Activated naive CD4-positive, alpha-beta T cell treated with anti-CD3 and anti-CD28 coated beads, Interleukin-2, amount 50 U/mL, for 16 hours (primary cell): Measurements from ENCODE around the gene CLK2.
"Not testable (repeated sequence)": the region's sequence is repeated elsewhere in the genome, so short reads cannot be mapped to it uniquely, and the experiment has no call there.

Experiments used
- DNase-seq: peaks from one replicate; pipeline ENCODE4 v3.0.0-alpha.2; 2020

CLK2 gene

DNA sequence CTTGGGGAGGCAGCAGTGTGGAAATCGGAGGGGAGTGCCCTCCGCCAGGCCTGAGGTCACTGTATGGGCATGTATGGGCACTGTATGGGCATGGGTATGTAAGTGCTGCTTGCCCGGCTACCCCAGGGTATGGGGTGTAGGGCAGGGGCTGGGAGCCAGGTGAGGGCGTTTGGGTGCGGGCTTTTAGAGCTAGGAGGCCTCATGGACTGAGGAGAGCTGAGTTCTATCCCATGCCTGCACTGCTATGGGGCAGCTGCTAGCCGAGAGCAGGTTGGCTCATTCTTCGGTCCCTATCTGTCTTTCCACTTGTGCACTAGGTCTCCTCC is 22.6 kb upstream of the CLK2 start:
- no peak for DNase-seq

DNA sequence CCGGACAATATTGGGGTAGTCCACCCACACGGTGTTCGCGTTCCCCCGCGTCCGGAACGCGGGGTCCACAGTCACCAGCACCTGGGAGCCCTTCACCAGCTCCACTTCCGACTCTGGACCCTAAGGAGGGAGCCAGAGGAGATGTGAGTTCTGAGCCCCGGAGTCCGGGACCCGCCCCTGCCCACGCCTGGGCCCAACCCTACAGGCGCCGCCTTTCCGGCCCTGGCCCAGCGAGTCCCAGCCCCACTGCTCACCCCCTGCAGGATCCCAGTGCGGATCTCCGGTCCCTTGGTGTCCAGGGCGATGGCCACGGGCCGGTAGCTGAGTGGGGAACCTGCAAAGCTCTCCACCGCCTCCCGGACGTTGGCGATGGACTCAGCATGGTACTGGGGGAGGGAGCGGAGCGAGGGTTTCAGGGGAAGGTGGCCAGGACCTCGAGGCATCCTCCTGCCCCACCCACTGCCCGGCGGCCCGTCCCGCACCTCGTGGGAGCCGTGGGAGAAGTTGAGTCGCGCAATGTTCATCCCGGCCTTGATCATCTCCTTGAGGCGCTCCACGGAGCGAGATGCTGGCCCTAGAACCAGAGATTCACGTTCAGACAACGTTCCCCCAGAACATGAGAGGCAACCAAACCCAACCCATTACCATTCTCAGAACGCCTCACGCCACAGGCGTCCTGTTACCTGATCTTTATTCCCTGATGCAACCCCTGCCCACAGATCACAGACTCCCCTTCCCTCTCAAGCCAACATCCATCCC is 22.1 kb upstream of the CLK2 start:
- no peak for DNase-seq

DNA sequence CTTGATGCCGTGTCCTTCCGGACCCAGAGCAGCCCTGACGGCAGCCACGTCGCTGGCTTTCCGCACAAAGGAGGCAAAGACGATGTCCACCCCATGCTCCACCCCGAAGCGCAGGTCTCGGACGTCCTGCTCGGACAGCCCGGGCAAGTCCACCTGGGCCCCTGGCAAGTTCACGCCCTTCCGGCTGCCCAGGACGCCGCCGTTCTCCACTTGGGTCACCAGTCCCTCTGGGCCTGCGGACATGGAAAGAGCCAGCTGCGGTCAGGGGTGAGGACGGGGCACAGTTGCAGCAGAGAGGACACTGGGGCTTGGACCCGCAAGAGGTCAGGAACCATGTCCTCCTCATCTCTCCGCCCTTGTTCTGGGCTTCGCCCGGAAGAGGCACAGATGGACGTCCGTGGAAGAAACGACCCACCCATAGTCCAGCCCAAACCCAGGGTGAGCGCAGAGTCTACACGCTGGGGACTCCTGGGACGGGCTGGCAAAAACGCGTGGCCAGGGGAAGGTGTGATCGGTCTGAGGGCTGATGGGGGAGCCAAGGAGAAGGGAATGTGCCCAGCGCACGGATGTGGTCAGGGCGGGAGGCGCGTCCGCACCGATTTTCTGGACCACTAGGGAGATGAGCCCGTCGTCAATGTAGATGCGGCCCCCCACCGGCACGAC is 21.3 kb upstream of the CLK2 start:
- DNase-seq, result no peak

DNA sequence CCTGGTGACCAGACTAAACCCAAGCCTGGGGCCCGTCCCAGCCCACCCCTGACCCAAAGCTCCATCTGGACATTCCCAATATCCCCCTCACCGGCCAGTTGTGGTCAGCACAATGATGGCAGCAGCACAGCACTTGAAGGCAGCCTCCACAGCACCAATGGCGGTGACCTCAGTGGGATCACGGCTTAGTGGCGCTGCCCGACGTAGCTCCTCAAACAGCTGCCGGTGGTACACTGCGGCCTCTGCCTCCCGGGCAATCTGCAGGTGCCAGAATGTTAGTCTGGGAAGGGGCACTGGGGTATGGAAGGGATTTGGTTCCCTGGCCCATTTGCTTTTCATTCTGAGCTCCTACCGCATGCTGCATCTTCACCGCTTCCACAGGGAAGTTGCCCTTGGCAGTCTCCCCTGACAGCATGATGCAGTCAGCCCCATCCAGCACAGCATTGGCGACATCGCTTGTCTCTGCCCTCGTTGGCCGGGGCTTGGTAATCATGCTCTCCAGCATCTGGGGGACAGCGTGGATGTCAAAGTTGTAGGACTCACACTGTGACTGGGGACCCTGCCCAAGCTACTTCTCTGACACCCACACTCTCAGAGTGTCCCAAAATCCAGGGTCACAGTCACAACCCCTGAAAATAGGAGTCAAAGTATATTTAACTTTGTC is 19.9 kb upstream of the CLK2 start:
- no peak for DNase-seq

DNA sequence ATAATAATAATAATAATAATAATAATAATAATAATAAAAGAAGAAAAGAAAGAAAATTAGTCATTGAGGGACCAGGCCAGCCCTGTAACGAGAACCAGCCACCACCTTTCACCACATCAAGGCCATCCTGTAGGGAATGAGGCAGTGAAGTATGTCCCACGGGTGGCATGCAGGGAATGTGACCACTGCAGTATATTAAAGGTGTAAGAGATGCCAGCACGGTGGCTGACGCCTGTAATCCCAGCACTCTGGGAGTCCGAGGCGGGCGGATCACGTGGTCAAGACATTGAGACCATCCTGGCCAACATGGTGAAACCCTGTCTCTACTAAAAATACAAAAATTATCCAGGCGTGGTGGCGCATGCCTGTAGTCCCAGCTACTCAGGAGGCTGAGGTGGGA is 17.7 kb upstream of the CLK2 start:
- not testable (repeated sequence) for DNase-seq

DNA sequence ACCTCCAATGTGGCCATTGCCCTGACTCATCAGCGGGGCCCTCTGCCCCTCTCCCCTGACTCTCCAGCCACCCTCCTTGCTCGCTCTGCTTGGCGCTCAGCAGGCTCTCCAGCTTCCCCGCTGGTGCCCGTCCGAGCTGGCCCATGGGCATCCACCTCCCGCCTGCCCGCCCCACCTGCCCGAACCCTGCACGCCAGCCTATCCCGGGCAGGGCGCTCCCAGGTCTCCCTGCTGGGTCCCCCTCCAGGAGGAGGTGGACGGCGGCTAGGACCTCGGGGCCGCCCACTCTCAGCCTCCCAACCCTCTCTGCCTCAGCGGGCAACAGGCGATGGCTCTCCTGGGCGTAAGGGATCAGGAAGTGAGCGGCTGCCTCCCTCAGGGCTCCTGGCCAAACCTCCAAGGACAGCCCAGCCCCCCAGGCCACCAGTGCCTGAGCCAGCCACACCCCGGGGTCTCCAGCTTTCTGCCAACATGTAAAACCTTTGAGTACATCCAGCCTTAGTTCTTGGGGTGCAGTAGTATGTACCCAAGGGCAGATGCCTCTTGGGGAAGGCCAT is 14.8 kb upstream of the CLK2 start:
- no peak for DNase-seq

DNA sequence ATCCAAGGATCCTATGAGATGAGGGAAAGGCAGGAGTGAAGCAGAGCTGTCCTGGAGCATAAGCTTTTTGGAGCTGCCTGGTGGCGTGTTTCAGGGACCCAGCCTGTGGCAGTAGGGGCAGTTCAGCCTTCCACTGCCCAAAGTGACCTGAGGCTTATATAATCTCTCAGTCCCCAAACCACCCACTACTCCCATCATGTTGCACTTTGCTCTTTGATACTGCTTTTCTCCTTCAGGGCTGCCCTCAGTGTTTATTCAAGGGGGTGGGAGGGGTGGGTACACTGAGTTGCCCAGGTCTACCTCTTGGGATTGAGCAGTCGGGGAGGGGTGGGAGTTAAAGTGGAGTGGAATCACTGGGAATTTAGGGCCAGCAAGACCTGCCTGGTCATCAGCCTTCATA is 13.2 kb upstream of the CLK2 start:
- no peak for DNase-seq

DNA sequence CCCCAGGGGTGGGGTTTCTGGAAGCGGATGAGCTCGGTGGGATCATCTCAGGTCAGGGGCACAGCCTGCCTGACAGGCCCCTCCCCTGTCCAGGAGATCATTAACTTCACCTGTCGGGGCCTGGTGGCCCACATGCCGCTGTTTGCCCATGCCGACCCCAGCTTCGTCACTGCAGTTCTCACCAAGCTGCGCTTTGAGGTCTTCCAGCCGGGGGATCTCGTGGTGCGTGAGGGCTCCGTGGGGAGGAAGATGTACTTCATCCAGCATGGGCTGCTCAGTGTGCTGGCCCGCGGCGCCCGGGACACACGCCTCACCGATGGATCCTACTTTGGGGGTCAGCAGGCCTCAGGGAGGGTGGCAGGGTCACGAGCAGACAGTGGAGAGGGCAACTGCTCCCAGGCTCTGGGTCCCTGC is 12.3 kb upstream of the CLK2 start:
- no peak for DNase-seq

DNA sequence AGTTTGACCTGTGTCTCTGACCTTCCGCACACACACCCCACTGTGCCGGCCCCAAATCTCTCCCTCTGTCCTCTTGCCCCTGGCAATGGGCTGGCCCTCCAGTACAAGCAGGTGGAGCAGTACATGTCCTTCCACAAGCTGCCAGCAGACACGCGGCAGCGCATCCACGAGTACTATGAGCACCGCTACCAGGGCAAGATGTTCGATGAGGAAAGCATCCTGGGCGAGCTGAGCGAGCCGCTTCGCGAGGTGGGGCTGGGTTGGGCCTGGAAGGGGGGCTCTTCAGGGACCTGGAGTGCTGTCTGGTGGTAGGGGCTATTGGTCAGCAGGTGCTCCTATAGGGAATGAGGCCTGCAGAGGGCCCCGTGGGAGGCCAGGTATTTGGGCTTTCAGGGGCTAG is 11.8 kb upstream of the CLK2 start:
- no peak for DNase-seq

DNA sequence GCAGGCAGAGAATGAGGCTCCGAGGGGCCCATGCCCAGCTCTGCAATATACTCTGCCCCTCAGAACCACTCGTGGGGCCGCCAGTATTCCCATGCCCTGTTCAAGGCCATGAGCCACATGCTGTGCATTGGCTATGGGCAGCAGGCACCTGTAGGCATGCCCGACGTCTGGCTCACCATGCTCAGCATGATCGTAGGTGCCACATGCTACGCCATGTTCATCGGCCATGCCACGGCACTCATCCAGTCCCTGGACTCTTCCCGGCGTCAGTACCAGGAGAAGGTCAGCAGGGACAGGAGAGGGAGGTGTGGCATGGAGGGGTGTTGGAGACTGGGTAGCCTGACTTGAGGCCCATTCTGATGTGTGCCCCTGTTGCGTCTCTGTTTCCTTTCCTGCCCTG is 11.2 kb upstream of the CLK2 start:
- no peak for DNase-seq

DNA sequence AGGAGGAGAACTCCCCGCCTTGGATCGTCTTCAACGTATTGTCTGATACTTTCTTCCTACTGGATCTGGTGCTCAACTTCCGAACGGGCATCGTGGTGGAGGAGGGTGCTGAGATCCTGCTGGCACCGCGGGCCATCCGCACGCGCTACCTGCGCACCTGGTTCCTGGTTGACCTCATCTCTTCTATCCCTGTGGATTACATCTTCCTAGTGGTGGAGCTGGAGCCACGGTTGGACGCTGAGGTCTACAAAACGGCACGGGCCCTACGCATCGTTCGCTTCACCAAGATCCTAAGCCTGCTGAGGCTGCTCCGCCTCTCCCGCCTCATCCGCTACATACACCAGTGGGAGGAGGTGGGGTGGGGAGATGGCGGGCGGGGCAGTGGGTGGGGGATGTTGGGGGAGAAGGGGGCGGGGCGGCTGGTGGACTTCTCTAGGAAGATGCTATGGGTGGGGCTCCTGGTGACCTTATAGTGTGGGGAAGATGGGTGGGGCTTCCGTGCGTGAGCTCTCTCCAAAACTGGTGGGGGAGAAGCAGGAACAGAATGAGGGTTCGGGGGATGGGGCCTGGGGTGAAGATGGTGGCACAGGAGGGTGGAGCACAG is 9.3 kb upstream of the CLK2 start:
- no peak for DNase-seq

DNA sequence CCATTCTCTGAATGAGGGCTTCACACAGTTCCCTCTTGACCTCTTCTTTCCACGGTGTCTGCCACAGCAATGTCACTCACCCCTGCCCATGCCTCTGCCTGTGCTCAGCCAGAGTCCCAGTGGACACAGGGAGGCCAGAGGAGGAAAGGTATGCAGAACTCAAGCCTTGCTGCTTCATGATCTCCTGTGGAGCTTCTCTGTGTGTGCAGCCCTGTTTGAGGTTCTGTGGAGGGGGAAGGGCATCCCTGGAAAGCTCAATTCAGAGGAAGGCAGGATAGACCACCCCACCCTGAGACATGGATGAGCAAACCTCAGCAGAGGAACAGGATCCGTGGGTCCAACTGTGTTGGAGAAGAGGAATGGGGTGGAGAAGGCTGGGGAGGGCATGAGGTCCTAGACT is 6.0 kb upstream of the CLK2 start:
- no peak for DNase-seq

DNA sequence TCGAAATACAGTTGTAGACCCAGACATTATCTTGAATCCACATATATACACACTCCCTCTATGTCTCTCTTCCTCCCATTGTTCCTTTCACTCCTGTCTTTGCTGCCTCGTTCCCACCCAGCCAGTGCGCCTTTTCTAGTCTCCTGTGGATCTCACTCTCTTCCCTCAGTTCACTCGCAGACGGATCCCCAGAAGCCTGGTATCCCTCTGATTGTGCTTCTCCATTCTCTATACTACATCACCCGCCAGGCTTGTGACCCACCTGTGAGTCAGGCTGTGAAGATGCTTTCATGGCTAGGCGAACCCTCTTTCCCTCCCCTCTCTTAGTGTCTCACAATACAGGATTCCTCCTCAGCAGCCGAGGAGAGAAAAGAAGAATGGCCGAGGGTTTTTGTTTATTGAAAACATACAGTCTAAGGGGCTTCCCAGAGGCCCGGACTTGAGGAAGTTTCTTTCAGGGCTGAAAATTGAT is 5.4 kb upstream of the CLK2 start:
- no peak for DNase-seq

DNA sequence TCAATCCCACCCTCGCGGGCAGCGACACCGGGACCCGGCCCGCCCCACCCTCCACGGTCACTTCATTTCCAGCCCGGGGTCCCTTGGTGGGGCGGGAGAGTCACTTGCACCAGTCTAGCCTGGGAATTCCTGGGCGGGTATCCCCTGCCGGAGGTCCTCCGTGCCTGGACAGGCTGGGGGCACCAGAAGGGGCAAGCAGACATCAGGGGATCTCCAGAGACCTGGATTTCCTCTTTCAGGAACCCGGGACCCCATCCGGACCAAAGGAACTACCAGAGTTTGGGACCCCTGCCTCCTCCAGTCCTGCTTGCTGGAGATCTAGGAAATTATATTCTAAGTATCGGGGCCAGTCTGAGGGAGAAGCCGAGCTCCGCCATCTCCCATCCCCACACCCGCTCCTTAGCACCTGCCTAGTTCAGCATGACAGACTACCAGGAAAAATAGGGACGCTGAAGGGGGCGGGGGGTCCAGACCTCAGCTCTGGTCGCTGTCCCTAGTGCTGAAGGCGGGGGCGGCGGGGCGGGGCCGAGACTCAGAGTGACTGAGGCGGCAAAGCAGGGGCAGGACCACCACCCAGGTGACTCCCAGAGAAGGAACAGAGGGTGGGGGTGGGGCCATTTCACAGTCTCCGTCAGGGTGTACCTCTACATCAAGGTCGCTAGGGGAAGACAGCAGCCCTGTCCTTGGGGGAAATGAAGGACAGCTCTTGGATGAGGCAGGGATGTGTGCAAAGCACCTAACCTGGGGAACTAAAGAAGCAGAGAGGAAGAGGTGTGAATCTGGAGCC is 4.8 kb upstream of the CLK2 start:
- peak; percentile 82 for DNase-seq

DNA sequence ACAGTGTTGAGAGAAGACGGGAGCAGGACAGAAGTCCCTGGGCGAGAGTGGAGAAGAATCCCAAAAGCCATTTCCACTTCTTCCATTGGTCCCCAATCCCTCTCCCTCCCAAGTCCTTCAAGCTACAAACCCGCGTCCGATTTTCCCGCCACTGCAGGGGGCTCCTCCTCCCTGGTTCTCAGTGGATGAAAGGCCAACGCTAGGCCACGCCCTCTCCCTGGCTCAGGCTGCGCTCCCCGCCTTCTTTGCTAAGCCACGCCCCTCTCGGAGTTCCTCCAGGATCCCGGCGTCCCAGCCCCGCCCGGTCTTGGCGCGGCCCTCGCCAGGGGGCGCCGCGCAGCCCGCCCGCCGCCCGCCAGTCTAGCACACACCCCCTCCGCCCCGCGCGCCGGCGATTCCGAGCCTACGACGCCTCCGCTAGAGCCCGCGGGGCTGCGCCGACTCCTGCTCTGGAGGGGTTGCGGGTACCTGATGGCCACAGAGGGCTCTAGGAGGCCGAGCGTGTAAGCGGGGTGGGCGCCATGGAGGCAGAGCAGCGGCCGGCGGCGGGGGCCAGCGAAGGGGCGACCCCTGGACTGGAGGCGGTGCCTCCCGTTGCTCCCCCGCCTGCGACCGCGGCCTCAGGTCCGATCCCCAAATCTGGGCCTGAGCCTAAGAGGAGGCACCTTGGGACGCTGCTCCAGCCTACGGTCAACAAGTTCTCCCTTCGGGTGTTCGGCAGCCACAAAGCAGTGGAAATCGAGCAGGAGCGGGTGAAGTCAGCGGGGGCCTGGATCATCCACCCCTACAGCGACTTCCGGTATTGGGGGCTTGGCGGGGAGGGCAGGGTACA is 4.0 kb upstream of the CLK2 start, which contains the start of gene HCN3:
TSS of gene HCN3 (plus strand) at position 394 of the 832 bp plus-strand sequence. CDS start at position 522, 128 bp downstream.
- peak; percentile 93 for DNase-seq

DNA sequence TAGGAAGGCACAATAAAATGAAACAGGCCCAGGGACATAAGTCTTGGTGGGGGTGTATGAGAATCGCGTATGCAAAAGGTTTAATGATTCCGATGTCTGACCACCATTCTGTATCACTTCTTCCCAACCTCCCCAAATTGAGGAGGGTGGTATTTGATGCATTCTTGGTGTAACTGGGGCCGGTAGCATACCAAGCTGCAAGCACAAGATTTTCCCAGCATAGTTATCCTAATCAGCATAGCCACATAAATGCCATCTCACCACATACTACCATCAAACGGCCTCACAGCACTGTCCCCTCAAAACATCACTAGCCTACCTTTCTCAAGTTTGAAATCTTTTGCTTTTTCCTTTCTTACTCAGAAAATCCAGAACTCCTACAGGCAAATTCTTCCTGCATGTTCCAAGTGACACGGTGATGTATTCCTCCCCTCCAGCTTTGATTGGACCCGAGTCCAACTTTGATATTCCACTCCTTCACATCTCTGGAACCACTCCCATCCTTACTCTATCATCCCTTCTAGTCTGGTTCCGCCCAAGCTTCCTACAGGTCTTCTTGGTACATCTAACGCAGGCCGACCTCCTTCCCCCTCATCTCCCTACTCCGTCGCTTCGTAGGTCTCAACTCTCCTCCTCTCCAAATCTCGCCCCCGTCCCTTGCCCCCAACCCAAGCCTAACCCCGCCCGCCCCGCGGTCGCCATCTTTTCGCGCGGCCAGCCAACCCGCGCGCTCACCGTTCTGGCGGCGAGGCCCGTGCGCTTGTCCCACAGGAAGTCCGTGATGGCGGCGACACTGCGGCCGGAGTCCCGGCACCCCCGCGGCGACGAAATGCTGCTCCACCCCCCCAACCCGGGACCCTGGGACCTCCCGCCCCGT is 600 bp downstream of the CLK2 start:
- no peak for DNase-seq

DNA sequence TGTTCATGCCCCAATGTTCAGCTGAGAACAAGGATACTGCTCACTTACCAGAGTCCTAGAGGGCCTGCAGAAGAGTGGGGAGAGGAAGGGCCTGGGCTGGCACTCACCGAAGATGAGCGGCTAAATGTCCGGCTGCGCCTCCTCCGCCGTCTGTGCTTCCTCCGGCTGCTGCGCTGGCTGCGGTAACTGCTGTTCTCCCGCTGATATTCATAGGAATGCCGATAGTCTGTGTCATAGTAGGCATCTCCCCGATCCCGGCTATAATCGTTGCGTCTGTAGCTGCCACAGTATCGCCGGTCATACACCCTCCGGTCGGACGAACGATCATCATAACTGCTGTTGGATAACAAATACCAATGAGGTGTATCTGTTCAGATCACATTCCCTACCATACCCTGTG is 3.9 kb downstream of the CLK2 start:
- DNase-seq, result no peak

DNA sequence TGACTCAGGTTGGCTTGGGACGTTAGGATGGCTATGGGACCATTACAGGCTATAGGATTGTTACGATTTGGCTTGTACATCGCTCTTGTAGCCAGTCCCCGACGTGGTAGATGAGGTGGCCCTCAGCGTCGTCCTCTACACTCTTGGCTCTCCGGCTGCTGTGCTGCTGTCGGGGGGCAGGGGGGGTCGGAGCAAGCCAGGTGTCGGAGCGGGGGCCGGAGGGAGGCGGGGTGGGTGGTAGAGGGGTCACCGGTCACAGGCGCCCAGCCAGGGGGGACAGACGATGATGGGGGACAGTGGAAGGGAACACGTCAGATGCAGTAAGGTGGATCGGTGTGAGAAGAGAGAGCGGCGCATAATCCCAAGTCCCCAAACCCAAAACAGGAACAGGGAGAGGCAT is 4.7 kb downstream of the CLK2 start:
- DNase-seq, result no peak

DNA sequence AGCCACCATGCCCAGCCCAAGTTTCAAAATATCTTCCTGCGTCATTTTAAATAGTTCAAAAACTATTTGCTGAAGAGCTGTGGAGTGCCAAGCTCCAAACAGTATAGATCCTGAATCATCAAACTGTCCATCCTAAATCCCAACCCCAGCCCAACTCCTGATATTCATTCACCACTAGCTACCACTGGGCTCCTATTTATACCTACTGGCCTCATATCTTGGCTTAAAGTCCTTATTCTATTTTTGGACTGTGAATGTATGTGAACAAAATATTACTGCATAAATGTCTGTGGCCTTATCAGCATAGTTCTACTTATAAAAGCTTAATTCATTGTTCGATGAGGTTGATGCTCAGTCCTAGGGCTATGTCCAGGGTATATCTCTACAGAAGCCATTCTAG is 5.9 kb downstream of the CLK2 start:
- DNase-seq, result no peak

DNA sequence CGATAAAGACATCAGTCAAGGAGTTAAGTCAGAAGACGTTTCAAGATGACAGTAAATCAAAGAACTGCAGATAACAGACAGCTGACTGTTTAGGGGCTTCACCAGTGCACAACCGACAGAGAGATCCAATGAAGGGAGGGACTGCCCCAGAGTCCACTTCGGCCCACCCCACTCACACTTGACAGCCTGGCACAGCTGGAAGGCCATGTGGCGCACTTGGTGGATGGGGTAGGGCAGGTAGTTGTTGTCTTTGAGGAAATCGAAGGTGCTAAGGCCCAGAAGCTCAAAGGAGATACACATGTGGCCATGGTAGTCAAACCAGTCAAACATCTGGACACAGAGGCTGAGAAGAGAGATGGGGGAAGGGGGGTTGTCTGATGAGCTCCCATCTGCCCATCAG is 6.8 kb downstream of the CLK2 start:
- DNase-seq, result no peak

DNA sequence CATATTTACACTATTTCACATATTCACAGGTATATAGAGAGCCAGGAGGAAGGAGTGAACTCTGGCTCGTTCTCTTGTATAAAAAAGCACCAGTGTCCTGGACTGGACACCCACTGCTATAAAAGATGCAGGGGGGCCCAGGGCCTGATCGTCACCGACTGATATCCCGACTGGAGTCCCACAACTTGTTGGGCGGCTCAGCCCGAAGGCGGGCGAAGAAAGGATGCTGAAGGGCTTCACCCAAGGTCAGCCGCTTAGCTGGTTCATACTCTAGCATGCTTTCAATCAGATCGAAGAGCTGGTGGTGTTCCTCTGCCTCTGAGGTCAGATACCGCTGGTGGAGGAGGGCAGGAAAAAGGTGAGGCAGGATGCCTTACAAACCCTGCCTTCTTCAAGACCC is 10.2 kb downstream of the CLK2 start:
- no peak for DNase-seq
